ENCODE measurements around the gene MED13L. TPM values are rescaled to one million over a fixed set of nuclear protein-coding genes. Genes with fewer than 3 reads are reported as not detected.

Gene MED13L
- total and polyA plus RNA-seq, 2 of the 8 experiments (the other 6 are each of a cell fraction or from before 2014, with no cell fraction given) = 15.9 to 51.7 TPM

DNA sequence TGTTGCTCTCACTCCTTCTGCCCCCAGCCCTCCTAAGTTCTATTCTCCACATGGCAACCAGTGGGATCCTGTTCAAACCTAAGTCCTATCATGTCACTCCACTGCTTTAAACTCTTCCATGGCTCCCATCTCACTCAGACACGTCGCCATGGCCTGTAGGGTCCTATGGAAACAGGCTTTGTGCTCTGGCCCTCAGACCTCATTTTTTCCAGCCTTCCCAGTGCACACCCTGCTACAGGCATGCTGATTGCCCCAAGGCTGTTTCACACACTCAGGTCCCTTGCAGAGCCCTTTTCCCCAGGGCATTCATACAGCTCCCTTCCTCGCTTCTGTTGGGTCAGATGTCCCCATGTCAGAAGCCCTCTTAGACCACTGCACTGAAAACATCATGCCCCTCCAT lies 11.2 kb upstream of the MED13L start:
- no peak for DNase-seq (ENCODE audit: low read depth in 1 of 2, low spot score in 2 of 2)
- H3K14ac ChIP-seq (ENCODE audit: insufficient read length) = no peak overlapping the region
- H3K56ac ChIP-seq (replicated peaks; ENCODE audit: insufficient read length, low read depth, low read length) = no peak overlapping the region
- no peaks in the 10 kb centered on the region for H4K20me1 ChIP-seq (replicated peaks in 1 of 2; ENCODE audit: control insufficient read depth in 1 of 2, insufficient read depth in 2 of 2, low read length in 2 of 2)
- H3K79me2 ChIP-seq (ENCODE audit: control insufficient read depth in 1 of 2, insufficient read depth in 2 of 2, low read length in 2 of 2) = no peaks in the 10 kb centered on the region
- H2BK120ac ChIP-seq (replicated peaks; ENCODE audit: low read depth, low read length) = no peak overlapping the region
- no peak overlapping the region for H3K4me2 ChIP-seq (ENCODE audit: insufficient read depth in 1 of 2, low read depth in 2 of 2, low read length in 2 of 2)
- no peak overlapping the region; the same call in 1 of the 2 replicates for H2BK15ac ChIP-seq (ENCODE audit: low read length)
- no peak overlapping the region for H3K18ac ChIP-seq (ENCODE audit: extremely low read depth, low read length)
- 90% methylated on average over 3 of the region's 3 CpGs; no CpG with 5 or more reads in 1 of the 2 experiments for WGBS, 2 experiments (ENCODE audit: extremely low coverage in 1 of 2, insufficient coverage in 1 of 2, insufficient read length in 1 of 2, insufficient replicate concordance in 2 of 2, low coverage in 1 of 2, low lambda C conversion rate in 2 of 2, missing lambda C conversion rate in 1 of 2)
- H2AFZ ChIP-seq (ENCODE audit: low read length) = no peak overlapping the region
- H2BK20ac ChIP-seq (ENCODE audit: low read length) = no peak overlapping the region
- H4K5ac ChIP-seq (ENCODE audit: insufficient read length, low read depth, low read length) = no peak overlapping the region
- H3K4ac ChIP-seq (replicated peaks; ENCODE audit: insufficient read length, low read depth, low read length) = no peak overlapping the region
- CTCF ChIA-PET (ENCODE audit: partially characterized antibody) = no interaction called here
- H3K27ac ChIP-seq (ENCODE audit: low read depth, low read length) = no peak overlapping the region
- POLR2A ChIA-PET (ENCODE audit: partially characterized antibody) = interaction anchor here (0.8 kb wide), 1 partner anchor 10 kb away, joined by 3 read pairs; no protein-coding TSS in a partner anchor
- H3K23me2 ChIP-seq (ENCODE audit: low read depth, low read length) = no peaks in the 10 kb centered on the region
- no peaks in the 10 kb centered on the region for H3K79me1 ChIP-seq (ENCODE audit: low read depth, low read length)
- no peak overlapping the region for H2BK5ac ChIP-seq (ENCODE audit: low read depth, low read length)
- H3K4me3 ChIP-seq (ENCODE audit: extremely low read depth in 1 of 4, insufficient read depth in 2 of 4, low read depth in 3 of 4, low read length in 4 of 4) = no peak overlapping the region
- no peak for FAIRE-seq
- H3K9me3 ChIP-seq (ENCODE audit: insufficient read depth in 2 of 2, low read depth in 1 of 2, low read length in 1 of 2) = no peaks in the 10 kb centered on the region
- H2AK5ac ChIP-seq (ENCODE audit: low read depth, low read length) = no peak overlapping the region
- no peak overlapping the region for H3K9ac ChIP-seq (replicated peaks in 1 of 4; ENCODE audit: extremely low read depth in 1 of 4, low read depth in 3 of 4, low read length in 3 of 4)
- no peak overlapping the region for H4K91ac ChIP-seq (replicated peaks; ENCODE audit: insufficient read length, low read length)
- H3K4me1 ChIP-seq (replicated peaks in 1 of 4; ENCODE audit: control insufficient read depth in 3 of 4, insufficient read depth in 4 of 4, low read length in 3 of 4) = no peaks in the 10 kb centered on the region
- no peak overlapping the region for H3K23ac ChIP-seq (ENCODE audit: insufficient read length)
- H3K36me3 ChIP-seq (ENCODE audit: control insufficient read depth in 2 of 4, insufficient read depth in 4 of 4, low read length in 3 of 4) = no peaks in the 10 kb centered on the region
- H4K8ac ChIP-seq (ENCODE audit: extremely low read depth, insufficient read depth, low read length) = no peak overlapping the region
- no peaks in the 10 kb centered on the region for H3K27me3 ChIP-seq (replicated peaks in 1 of 4; ENCODE audit: control insufficient read depth in 3 of 4, extremely low read depth in 1 of 4, insufficient read depth in 3 of 4, low read length in 3 of 4)
- H2BK12ac ChIP-seq (ENCODE audit: low read depth, low read length) = no peak overlapping the region
- no peak for TF ChIP-seq EP300 (IDR thresholded peaks at IDR 0.05; ENCODE audit: borderline replicate concordance in 1 of 2, low read depth in 2 of 2, low read length in 2 of 2)
- TF ChIP-seq RXRA (IDR thresholded peaks at IDR 0.05; ENCODE audit: insufficient read depth, low read depth, low read length) = no peak
- no peak for TF ChIP-seq POLR2A (IDR thresholded peaks at IDR 0.05; ENCODE audit: control extremely low read depth in 1 of 2, low read depth in 2 of 2, low read length in 2 of 2)
- TF ChIP-seq TEAD4 (IDR thresholded peaks at IDR 0.05; ENCODE audit: low read depth, low read length) = no peak
- TF ChIP-seq SAP30 (IDR thresholded peaks at IDR 0.05; ENCODE audit: insufficient read depth, insufficient replicate concordance, low read length) = no peak
- TF ChIP-seq CHD1 (IDR thresholded peaks at IDR 0.05; ENCODE audit: low read depth, low read length) = no peak
- no peak for TF ChIP-seq RBBP5 (IDR thresholded peaks at IDR 0.05; ENCODE audit: borderline replicate concordance, low read depth, low read length)
- TF ChIP-seq JUND (IDR thresholded peaks at IDR 0.05; ENCODE audit: low read length) = no peak
- TF ChIP-seq ZNF274 (IDR thresholded peaks at IDR 0.05; ENCODE audit: borderline replicate concordance, extremely low read depth, low read length) = no peak
- no peak for TF ChIP-seq SP1 (IDR thresholded peaks at IDR 0.05; ENCODE audit: low read depth, low read length)
- TF ChIP-seq ASH2L (IDR thresholded peaks at IDR 0.05; ENCODE audit: low read length) = no peak
- TF ChIP-seq TAF7 (optimal IDR thresholded peaks at IDR 0.05; ENCODE audit: borderline replicate concordance, low read depth, low read length) = no peak
- TF ChIP-seq SIN3A (conservative IDR thresholded peaks at IDR 0.05 in 1 of 2, IDR thresholded peaks at IDR 0.05 in 1 of 2; ENCODE audit: low read depth in 1 of 2, low read length in 2 of 2) = no peak
- TF ChIP-seq, protein P1, sequence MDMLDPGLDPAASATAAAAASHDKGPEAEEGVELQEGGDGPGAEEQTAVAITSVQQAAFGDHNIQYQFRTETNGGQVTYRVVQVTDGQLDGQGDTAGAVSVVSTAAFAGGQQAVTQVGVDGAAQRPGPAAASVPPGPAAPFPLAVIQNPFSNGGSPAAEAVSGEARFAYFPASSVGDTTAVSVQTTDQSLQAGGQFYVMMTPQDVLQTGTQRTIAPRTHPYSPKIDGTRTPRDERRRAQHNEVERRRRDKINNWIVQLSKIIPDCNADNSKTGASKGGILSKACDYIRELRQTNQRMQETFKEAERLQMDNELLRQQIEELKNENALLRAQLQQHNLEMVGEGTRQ (IDR thresholded peaks at IDR 0.05; ENCODE audit: low read length) = no peak
